Raji (cell line): ENCODE measurements around the gene ZNF496.

Source experiments
- POLR2A ChIP-seq: IDR thresholded peaks from 2 replicates; pipeline ENCODE4 v1.6.1; 2011; ENCODE audit warnings: low read depth, low read length, control low read depth; ENCODE audit not compliant: insufficient read depth

Gene ZNF496

DNA sequence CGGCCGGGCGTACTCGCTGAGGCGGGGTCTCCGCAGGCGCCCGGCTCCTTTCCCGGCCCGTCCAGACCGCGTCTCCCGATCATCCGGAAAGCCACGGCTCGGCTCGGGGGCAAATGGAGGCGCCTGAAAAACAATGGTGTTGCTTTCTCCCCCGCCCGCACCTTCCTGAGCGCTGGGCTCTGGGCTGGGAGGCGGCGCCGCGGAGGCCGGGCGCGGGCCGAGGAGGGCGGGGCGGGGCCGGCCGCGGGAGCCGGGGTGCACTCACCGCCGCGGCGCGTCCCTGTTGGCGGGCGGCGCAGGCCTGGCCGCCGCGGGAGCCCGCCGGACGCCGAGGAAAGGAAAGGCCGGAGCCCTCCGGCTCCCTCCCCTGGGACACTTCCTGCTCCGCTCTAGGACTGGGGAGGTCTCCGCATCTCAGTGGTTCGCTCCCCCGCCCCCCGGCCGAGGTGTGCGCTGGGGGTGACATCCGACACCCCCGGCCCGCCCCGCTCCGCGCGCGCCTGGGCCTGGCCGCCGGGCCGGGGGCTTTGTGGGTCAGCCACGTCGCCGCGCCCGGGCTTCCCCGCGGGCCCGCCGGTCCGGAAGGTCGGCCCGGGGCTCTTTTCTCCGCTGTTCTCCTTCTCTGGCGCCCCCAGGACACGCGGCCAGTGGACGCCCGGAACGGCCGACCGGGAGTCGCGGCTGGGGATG, at the start of gene ZNF496:
Gene ZNF496 (minus strand): TSS at position 343 of the 690 bp plus-strand sequence. CDS start 2,289 bp downstream, outside the sequence.
- TF ChIP-seq POLR2A, result 0 out of 2 replicates have a peak, but pooled peaks have one; percentile 30

DNA sequence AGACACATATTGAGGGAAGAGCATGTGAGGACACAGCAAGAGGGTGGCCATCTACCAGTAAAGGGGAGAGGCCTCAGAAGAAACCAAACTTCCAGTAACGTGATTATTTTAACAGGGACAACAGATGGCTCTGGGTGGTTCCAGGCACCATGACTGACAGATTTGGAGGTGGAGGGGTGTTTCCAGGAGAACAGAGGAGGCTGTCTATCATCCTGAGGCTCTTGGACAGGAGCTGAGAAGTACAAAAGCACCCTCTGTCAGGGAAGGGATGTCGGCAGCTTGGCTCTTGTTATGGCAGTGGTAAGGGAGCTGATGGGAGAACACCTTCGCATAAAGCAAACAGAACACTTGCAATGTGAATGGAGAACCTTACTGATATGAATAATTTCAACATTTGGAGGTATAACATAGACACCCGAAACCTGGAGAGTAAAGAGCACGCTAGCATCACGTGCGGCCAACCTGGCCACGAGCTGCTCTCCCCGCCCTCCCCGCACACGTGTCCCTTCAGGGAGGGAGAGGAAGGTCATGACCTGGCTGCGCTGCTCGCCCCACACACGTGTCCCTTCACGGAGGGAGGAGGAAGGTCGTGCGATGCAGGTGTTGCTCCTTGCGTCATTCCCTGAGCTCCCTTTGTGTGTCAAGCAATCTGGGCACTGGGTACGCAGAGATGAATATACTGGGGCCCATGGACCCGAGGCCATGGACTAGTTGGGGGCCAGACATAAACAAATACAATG, 46.8 kb upstream of the ZNF496 start:
- no peak for TF ChIP-seq POLR2A

DNA sequence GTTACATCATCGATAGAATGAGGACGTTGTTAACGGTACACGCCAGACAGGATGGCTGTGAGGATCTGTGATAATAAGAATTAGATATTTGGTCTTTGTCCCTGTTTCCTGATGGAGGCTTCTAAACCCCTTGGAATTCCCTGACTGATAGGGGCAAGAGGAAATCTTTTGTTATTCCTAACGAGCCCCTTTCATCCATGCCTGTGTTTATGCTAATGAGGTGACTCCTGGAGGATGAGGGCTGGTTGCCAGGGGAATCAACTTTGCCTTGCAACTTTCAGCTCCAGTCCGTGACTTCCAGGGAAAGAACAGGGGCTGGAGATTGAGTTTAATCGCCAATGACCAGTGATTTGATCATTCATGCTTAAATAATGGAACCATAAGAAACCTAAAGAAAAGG, 45.0 kb upstream of the ZNF496 start:
- no peak for TF ChIP-seq POLR2A

DNA sequence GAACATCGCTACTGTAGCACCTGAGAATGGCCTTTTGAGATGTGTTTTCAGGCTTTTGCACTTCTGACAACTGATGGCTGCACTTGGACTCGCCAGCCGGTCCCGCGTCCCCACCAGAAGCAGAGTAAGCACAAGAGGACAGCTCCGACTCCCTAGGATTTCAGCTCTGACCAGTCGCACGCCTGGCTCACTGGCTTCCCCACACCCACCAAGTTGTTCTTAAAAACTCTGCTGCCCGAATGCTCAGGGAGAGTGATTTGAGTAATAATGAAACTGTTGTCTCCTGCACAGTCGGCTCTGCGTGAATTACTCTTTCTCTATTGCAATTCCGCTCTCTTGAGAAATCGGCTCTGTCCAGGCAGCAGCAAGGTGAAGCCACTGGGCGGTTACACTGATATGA, 44.1 kb upstream of the ZNF496 start:
- TF ChIP-seq POLR2A, result no peak

DNA sequence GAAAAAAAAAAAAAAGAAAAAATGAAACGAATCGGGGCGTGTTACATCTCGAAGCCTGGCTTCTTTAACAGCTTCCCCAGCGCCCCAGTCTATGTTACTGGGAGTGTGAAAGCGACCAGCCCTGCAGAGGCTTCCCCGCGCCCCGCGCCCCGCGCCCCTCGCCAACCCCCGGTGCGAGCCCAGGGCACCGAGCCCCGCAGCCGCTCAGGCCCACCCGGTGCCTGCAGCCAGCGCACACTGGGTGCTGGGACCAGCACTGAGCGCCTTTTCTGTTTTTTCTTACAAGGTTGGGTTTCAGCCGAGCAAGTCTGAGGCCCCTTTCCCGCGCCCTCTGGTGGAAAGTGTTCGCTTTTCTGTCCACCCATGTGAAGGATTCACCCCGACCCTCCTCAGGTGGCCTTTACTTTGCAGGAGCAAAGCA, 42.1 kb upstream of the ZNF496 start:
- no peak for TF ChIP-seq POLR2A

DNA sequence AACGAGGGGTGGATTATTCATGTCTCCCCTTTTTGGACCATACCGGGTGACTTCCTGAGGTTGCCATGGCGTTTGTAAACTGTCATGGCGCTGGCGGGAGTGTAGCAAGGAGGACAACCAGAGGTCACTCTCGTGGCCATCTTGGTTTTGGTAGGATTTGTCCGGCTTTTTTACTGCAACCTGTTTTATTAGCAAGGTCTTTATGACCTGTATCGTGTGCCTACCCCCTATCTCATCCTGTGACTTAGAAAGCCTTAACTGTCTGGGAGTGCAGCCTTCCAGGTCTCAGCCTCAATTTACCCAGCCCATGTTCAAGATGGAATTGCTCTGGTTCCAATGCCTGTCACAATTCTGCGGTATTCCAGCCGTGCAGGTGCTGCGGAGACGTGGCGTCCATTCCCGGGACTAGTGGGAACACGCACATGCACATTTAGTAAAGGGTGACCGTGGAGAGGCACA, 40.2 kb upstream of the ZNF496 start:
- TF ChIP-seq POLR2A, result no peak

DNA sequence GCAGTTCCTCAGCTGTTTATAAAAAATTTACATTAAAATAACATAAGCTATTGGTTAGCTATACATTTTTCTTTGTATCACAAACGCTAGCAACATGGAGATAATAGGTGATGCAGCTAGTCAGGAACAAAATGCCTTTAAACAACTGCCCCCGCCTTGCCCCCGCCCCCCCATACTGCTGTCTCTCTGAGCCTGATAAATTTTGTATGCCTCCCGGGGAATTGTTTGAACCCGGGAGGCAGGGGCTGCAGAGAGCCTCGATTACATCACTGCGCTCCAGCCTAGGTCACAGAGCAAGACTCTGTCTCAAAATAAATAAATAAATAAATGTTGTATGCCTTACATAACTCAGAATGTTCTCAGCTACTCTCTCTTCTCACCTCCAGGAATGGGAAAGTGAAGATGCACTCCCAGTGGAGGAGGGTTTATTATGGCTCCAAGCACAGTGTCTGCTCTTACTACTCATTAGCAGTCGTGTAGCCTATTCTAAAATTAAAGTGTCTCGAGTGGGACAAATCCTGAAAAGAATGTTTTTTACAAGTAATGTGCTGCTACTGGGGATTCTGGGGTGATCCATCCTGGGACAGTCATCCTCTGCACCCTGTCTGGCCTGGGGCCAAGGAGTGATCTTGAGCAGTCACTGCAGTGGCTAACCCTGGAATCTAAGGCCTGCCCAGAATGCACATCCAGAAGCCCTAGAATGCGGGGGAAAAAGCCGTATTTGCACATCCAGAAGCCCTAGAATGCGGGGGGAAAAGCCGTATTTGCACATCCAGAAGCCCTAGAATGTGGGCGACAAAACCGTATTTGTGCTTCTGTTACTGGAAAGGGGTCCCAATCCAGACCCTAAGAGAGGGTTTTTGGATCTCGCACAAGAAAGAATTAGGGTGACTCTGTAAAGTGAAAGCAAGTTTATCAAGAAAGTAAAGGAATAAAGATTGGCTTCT, 39.4 kb upstream of the ZNF496 start:
- TF ChIP-seq POLR2A, result no peak

DNA sequence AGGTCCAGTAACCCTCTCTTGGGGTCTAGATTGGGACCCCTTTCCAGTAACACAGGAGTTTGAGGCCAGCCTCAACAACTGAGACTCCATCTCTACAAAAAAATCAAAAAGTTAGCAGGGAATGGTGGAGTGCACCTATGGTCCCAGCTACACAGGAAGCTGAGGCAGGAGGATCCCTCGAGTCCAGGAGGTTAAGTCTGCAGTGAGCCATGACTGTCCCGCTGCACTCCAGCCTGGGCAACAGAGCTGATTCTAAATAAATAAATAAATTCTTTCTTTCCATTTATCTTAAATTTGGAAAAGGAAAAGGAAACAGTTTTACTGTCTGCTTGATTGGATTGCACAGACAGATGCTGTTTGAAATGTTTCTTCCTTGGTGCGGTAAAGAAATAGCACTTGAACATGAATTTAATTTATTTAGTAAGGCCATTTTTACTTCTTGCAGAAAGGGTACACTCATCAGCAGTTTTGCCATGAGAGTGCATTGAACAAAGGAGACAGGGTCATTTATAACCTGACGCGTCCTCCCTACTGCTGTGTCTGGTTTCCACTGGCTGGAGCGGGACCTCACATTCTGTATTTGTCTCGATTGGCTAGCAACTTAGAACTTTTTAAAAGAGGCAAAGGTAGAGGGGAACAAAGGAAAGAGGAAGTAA, 37.0 kb upstream of the ZNF496 start:
- TF ChIP-seq POLR2A, result no peak

DNA sequence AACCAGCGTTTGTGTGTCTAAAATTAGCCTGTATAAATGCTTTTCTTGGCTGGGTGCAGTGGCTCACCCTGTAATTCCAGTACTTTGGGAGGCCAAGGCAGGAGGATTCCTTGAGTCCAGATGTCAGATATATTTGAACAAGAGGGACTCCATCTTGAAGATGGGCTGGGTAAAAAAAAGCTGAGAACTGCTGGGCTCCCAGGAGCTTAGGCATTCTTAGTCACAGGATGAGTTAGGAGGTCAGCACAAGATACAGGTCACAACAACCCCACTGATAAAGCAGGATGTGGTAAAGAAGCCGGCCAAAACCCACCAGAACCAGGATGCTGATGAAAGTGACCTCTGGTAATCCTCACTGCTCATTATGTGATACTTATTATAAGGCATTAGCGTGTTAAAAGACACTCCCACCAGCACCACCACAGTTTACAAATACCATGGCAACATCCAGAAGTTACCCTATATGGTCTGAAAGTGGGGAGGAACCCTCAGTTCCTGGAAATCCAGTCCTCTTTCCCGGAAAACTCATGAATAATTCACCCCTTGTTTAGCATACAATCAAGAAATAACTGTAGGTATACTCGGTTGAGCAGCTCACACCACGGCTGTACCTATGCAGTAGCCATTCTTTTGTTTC, 36.2 kb upstream of the ZNF496 start:
- TF ChIP-seq POLR2A, result no peak

DNA sequence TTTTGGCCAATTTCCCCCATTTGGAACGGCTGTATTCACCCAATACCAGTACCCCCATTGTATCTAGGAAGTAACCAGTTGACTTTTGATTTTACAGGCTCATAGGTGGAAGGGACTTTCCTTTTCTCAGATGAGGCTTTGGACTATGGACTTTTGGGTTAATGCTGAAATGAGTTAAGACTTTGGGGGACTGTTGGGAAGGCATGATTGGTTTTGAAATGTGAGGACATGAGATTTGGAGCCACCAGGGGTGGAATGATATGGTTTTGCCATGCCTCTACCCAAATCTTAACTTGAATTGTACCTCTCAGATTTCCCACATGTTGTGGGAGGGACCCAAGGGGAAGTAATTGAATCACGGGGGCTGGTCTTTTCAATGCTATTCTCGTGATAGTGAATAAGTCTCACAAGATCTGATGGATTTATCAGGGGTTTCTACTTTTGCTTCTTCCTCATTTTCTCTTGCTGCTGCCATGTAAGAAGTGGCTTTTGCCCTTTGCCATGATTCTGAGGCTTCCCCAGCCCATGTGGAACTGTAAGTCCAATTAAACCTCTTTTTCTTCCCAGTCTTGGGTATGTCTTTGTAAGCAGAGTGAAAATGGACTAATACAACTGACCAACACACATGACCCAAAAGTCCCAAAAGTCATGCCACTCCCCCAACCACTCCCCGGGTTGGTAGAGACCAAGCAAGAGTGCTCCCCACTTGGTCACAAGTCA, 35.4 kb upstream of the ZNF496 start:
- no peak for TF ChIP-seq POLR2A

DNA sequence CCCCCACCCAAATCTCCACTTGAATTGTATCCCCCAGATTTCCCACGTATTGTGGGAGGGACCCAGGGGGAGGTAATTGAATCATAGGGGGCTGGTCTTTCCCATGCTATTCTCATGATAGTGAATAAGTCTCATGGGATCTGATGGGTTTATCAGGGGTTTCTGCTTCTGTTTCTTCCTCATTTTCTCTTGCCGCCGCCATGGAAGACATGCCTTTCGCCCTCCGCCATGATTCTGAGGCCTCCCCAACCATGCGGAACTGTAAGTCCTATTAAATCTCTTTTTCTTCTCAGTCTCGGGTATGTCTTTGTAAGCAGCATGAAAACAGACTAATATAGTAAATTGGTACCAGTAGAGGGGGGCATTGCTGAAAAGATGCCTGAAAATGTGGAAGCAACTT, 33.4 kb upstream of the ZNF496 start:
- TF ChIP-seq POLR2A, result no peak

DNA sequence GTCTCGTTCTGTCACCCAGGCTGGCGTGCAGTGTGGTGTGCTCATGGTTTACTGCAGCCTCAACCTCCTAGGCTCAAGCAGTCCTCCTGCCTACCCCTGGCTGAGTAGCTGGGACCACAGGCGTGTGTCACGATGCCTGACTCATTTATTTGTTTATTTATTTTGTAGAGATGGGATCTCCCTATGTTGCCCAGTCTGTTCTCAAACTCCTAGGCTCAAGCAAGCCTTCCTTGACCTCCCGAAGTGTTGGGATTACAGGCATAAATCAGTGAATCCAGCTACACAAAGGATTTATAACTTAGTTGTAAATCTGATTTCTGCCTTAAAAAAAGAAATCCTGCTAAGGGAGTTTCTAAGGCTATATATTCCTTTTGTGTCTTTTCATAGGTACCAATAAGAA, 30.5 kb upstream of the ZNF496 start:
- no peak for TF ChIP-seq POLR2A

DNA sequence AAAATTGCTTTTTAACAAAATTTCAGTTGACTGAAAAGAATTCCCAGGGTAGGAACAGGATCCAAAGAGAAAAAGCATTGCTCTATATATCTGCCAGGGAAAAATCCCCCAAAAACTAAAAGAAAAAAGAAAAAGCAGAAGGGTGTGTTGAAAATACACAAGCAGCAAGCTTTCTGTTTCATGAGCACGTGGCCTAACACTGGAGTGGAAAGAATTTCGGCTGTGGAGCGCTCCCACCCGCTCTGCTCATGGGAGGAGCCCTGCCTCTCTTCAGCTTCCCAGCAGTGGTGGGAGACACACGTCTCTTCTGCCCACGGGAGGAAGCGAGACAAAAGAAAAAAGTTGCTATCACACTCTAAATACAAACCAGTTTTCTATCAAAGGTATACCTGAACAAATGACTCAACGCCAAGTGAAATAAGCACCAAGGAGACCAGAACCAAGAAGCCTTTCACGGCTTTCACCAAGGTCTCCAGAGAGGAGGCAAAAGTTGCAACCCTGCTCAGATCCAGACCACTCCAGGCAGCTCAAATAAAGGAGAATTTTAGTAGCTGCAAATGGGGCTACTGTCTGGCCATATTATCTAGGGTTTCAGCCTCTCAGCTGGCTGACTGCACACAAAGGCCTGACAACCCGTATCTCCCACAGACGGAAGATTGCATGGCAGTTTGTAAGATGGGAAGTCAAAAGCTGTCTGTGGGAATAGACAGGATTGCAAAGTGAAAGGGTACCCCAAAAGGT, 29.5 kb upstream of the ZNF496 start:
- no peak for TF ChIP-seq POLR2A
